Activated T-helper 17 cell treated with anti-CD3 and anti-CD28 coated beads, Interleukin-2, amount 50 U/mL, for 72 hours (primary cell): ENCODE measurements around the gene PIK3R2. TPM values are rescaled to one million over a fixed set of nuclear protein-coding genes. Genes with fewer than 3 reads are reported as not detected.

Source experiments
- ATAC-seq: fragments of 150-1000 bp; cut with Tn5 transposase; replicated peaks from 2 replicates; pipeline ENCODE4 v1.10.0; 2021; ENCODE audit warnings: mild to moderate bottlenecking, moderate library complexity
- H3K27ac Mint-ChIP-seq: one replicate; pipeline ENCODE4 v1.8.0; 2022; ENCODE audit warnings: mixed read lengths
- H3K27me3 Mint-ChIP-seq: one replicate; pipeline ENCODE4 v1.8.0; 2022; ENCODE audit warnings: mixed read lengths
- H3K36me3 Mint-ChIP-seq: one replicate; pipeline ENCODE4 v1.8.0; 2022; ENCODE audit warnings: low read depth, mild to moderate bottlenecking, mixed read lengths
- H3K4me1 Mint-ChIP-seq: one replicate; pipeline ENCODE4 v1.8.0; 2022; ENCODE audit warnings: mixed read lengths
- H3K4me3 Mint-ChIP-seq: one replicate; pipeline ENCODE4 v1.8.0; 2022; ENCODE audit warnings: mild to moderate bottlenecking, mixed read lengths
- H3K9me3 Mint-ChIP-seq: one replicate; pipeline ENCODE4 v1.8.0; 2022; ENCODE audit warnings: mixed read lengths
- total RNA-seq, 2 donors: library from RNA; stranded (reverse); gene quantifications; one replicate each; pipeline ENCODE4 v1.2.3, GENCODE V29; 2022

PIK3R2 gene
- total RNA-seq, 2 donors from 2014 or later, result 13.0 to 21.8 TPM

GRCh38 chr19:18168673-18169381 lies 15.9 kb downstream of the PIK3R2 start:
- H3K27me3 Mint-ChIP-seq, result no peaks in the 10 kb centered on the region
- no peaks in the 10 kb centered on the region for H3K4me1 Mint-ChIP-seq
- H3K27ac Mint-ChIP-seq, result no peak overlapping the region
- H3K9me3 Mint-ChIP-seq, result no peaks in the 10 kb centered on the region
- peaks cover 28% of the 10 kb centered on the region for H3K36me3 Mint-ChIP-seq
- ATAC-seq, result no peak
- H3K4me3 Mint-ChIP-seq, result no peak overlapping the region

GRCh38 chr19:18170714-18171255 lies 17.8 kb downstream of the PIK3R2 start:
- H3K4me1 Mint-ChIP-seq, result no peaks in the 10 kb centered on the region

GRCh38 chr19:18171605-18172327 lies 18.8 kb downstream of the PIK3R2 start:
- ATAC-seq, result no peak
- Mint-ChIP-seq H3K36me3 (peaks cover 28% of the 10 kb centered on the region), H3K4me3 (no peak overlapping the region), H3K27me3 (no peaks in the 10 kb centered on the region), H3K27ac (peak overlapping the region; percentile 78), H3K9me3 (no peaks in the 10 kb centered on the region), H3K4me1 (no peaks in the 10 kb centered on the region)

More at GRCh38 chr19:18170714-18171255, 17.8 kb downstream of the PIK3R2 start:
- no peak for ATAC-seq
- H3K36me3 Mint-ChIP-seq, result peaks cover 29% of the 10 kb centered on the region
- no peak overlapping the region for H3K27ac Mint-ChIP-seq
- no peaks in the 10 kb centered on the region for H3K9me3 Mint-ChIP-seq
- no peaks in the 10 kb centered on the region for H3K27me3 Mint-ChIP-seq
- no peak overlapping the region for H3K4me3 Mint-ChIP-seq

- no peaks in the 10 kb centered on the region for H3K9me3 Mint-ChIP-seq
- peaks cover 28% of the 10 kb centered on the region for H3K36me3 Mint-ChIP-seq
- H3K4me1 Mint-ChIP-seq, result no peaks in the 10 kb centered on the region
- peak overlapping the region; percentile 94 for H3K4me3 Mint-ChIP-seq
- no peak for ATAC-seq
- no peaks in the 10 kb centered on the region for H3K27me3 Mint-ChIP-seq
- peak overlapping the region; percentile 89 for H3K27ac Mint-ChIP-seq
Measured at GRCh38 chr19:18172331-18173053, 19.5 kb downstream of the PIK3R2 start.

GRCh38 chr19:18173054-18173571 lies 20.1 kb downstream of the PIK3R2 start:
- H3K27ac Mint-ChIP-seq, result peak overlapping the region; percentile 89
- no peak for ATAC-seq
- no peaks in the 10 kb centered on the region for H3K27me3 Mint-ChIP-seq
- no peaks in the 10 kb centered on the region for H3K9me3 Mint-ChIP-seq
- peak overlapping the region; percentile 94 for H3K4me3 Mint-ChIP-seq
- peaks cover 29% of the 10 kb centered on the region for H3K36me3 Mint-ChIP-seq
- H3K4me1 Mint-ChIP-seq, result no peaks in the 10 kb centered on the region

- ATAC-seq, result peak; percentile 88
- Mint-ChIP-seq H3K9me3 (no peaks in the 10 kb centered on the region), H3K27ac (peak within 1 kb of the TSS; percentile 89), H3K4me1 (no peaks in the 10 kb centered on the region), H3K36me3 (peaks cover 28% of the 10 kb centered on the region), H3K4me3 (peak within 1 kb of the TSS; percentile 94), H3K27me3 (no peaks in the 10 kb centered on the region)
Measured at GRCh38 chr19:18173572-18174288, 20.8 kb downstream of the PIK3R2 start, which contains the start of gene IFI30. Gene IFI30, plus strand, starts transcription at chr19:18173813. Its CDS starts 29 bp downstream, at chr19:18173842.

- Mint-ChIP-seq H3K27ac (no peak overlapping the region), H3K4me1 (no peaks in the 10 kb centered on the region), H3K4me3 (peak overlapping the region; percentile 94), H3K27me3 (no peaks in the 10 kb centered on the region), H3K9me3 (no peaks in the 10 kb centered on the region), H3K36me3 (peaks cover 28% of the 10 kb centered on the region)
- ATAC-seq, result no peak
Measured at GRCh38 chr19:18174983-18175382, 22.0 kb downstream of the PIK3R2 start.

- H3K27ac Mint-ChIP-seq, result no peak overlapping the region
- H3K36me3 Mint-ChIP-seq, result peaks cover 28% of the 10 kb centered on the region
- H3K9me3 Mint-ChIP-seq, result no peaks in the 10 kb centered on the region
- H3K27me3 Mint-ChIP-seq, result no peaks in the 10 kb centered on the region
- no peak for ATAC-seq
- no peak overlapping the region for H3K4me3 Mint-ChIP-seq
- no peaks in the 10 kb centered on the region for H3K4me1 Mint-ChIP-seq
Measured at GRCh38 chr19:18176367-18177310, 23.7 kb downstream of the PIK3R2 start.

GRCh38 chr19:18179957-18180356 lies 27.0 kb downstream of the PIK3R2 start:
- Mint-ChIP-seq H3K27me3 (no peaks in the 10 kb centered on the region), H3K9me3 (no peaks in the 10 kb centered on the region), H3K4me1 (no peaks in the 10 kb centered on the region), H3K36me3 (peaks cover 23% of the 10 kb centered on the region), H3K4me3 (no peak overlapping the region), H3K27ac (no peak overlapping the region)
- ATAC-seq, result no peak

- Mint-ChIP-seq H3K4me1 (no peaks in the 10 kb centered on the region), H3K27me3 (peaks cover 3% of the 10 kb centered on the region), H3K4me3 (no peak overlapping the region), H3K36me3 (no peaks in the 10 kb centered on the region), H3K27ac (no peak overlapping the region), H3K9me3 (no peaks in the 10 kb centered on the region)
- no peak for ATAC-seq
Measured at GRCh38 chr19:18183529-18183928, 30.6 kb downstream of the PIK3R2 start.

GRCh38 chr19:18185538-18185937 lies 32.6 kb downstream of the PIK3R2 start:
- no peaks in the 10 kb centered on the region for H3K9me3 Mint-ChIP-seq
- peaks cover 3% of the 10 kb centered on the region for H3K27me3 Mint-ChIP-seq
- ATAC-seq, result no peak
- no peaks in the 10 kb centered on the region for H3K4me1 Mint-ChIP-seq
- H3K27ac Mint-ChIP-seq, result no peak overlapping the region
- H3K36me3 Mint-ChIP-seq, result no peaks in the 10 kb centered on the region
- no peak overlapping the region for H3K4me3 Mint-ChIP-seq

GRCh38 chr19:18190278-18190677 lies 37.3 kb downstream of the PIK3R2 start:
- Mint-ChIP-seq H3K27ac (no peak overlapping the region), H3K4me3 (no peak overlapping the region), H3K9me3 (no peaks in the 10 kb centered on the region), H3K27me3 (peaks cover 3% of the 10 kb centered on the region), H3K4me1 (peaks cover 8% of the 10 kb centered on the region), H3K36me3 (peaks cover 6% of the 10 kb centered on the region)
- ATAC-seq, result no peak

GRCh38 chr19:18191640-18192062 lies 38.7 kb downstream of the PIK3R2 start:
- no peak for ATAC-seq

More at GRCh38 chr19:18191640-18192062, 38.7 kb downstream of the PIK3R2 start:
- no peaks in the 10 kb centered on the region for H3K9me3 Mint-ChIP-seq
- peak overlapping the region; percentile 86 for H3K4me3 Mint-ChIP-seq
- peak overlapping the region; percentile 80 for H3K27ac Mint-ChIP-seq
- peaks cover 8% of the 10 kb centered on the region for H3K4me1 Mint-ChIP-seq
- H3K36me3 Mint-ChIP-seq, result peaks cover 11% of the 10 kb centered on the region
- no peaks in the 10 kb centered on the region for H3K27me3 Mint-ChIP-seq
